T-cell (primary cell): ENCODE data around the gene KREMEN1. TPM values are rescaled to one million over a fixed set of nuclear protein-coding genes. Genes with fewer than 3 reads are reported as not detected.

Experiments
- ATAC-seq, 4 experiments: fragments of 200-7000 bp in 3 of 4; fragments of 150-1000 bp in 1 of 4; cut with Tn5 transposase; replicated peaks in 1 of 4; 1 replicate in 3 of 4; 2 replicates in 1 of 4; pipeline ENCODE4 v1.10.0; 2021; ENCODE audit warnings: moderate library complexity in 3 of 4, mild to moderate bottlenecking in 2 of 4, moderate number of reproducible peaks in 1 of 4
- CTCF ChIA-PET, 2 donors: fragments of 300-600 bp; sonication (Branson Sonifier 250); formaldehyde crosslinking; loops; one replicate each; lab custom pipeline; 2022; ENCODE audit warnings: antibody characterized with exemption in 2 of 2; lab: Charles Lee
- POLR2A ChIA-PET, 2 donors: fragments of 300-600 bp; sonication (Branson Sonifier 250); formaldehyde crosslinking; loops; one replicate each; lab custom pipeline; 2022; ENCODE audit warnings: antibody characterized with exemption in 2 of 2; lab: Charles Lee
- DNase-seq, 35 experiments: peaks; one replicate each; pipeline versions ENCODE4 v3.0.0 to v3.0.0-alpha.2; 2013 to 2023
- H3K27ac ChIP-seq: one replicate; pipeline ENCODE4 v1.5.1; 2013; ENCODE audit warnings: low read length
- H3K27me3 ChIP-seq, 2 experiments: replicated peaks in 1 of 2; 1 replicate in 1 of 2; 2 replicates in 1 of 2; pipeline versions ENCODE4 v1.6.1 to v1.7.0; 2013; ENCODE audit warnings: low read length in 1 of 2, mixed read lengths in 1 of 2; ENCODE audit not compliant: control insufficient read depth in 2 of 2, insufficient read depth in 2 of 2; ENCODE audit errors: extremely low read depth in 1 of 2
- H3K36me3 ChIP-seq, 2 donors: 1 replicate in 1 of 2; 2 replicates in 1 of 2; pipeline versions ENCODE4 v1.6.1 to v1.7.0; 2013; ENCODE audit warnings: low read length in 1 of 2; ENCODE audit not compliant: control insufficient read depth in 2 of 2, insufficient read depth in 1 of 2; ENCODE audit errors: extremely low read depth in 1 of 2
- H3K4me1 ChIP-seq, 2 experiments: 1 replicate in 1 of 2; 2 replicates in 1 of 2; pipeline versions ENCODE4 v1.6.1 to v1.7.0; 2013; ENCODE audit warnings: low read length in 2 of 2, mixed read lengths in 1 of 2; ENCODE audit not compliant: insufficient read depth in 2 of 2, control insufficient read depth in 1 of 2; ENCODE audit errors: extremely low read depth in 1 of 2
- H3K4me3 ChIP-seq, 2 donors: 1 replicate in 1 of 2; 2 replicates in 1 of 2; pipeline versions ENCODE4 v1.5.1 to v1.7.0; 2013; ENCODE audit warnings: mild to moderate bottlenecking in 2 of 2, low read length in 1 of 2, moderate library complexity in 1 of 2; ENCODE audit not compliant: control insufficient read depth in 1 of 2; ENCODE audit errors: extremely low read depth in 1 of 2
- H3K9me3 ChIP-seq: 2 replicates; pipeline ENCODE4 v1.7.0; 2013
- H3K27ac Mint-ChIP-seq, 2 donors: one replicate each; pipeline ENCODE4 v1.8.0; 2020 to 2021; ENCODE audit warnings: mild to moderate bottlenecking in 2 of 2, mixed read lengths in 2 of 2
- H3K27me3 Mint-ChIP-seq, 2 donors: one replicate each; pipeline ENCODE4 v1.8.0; 2021 to 2022; ENCODE audit warnings: mixed read lengths in 2 of 2
- H3K36me3 Mint-ChIP-seq: one replicate; pipeline ENCODE4 v1.8.0; 2021; ENCODE audit warnings: mixed read lengths
- H3K4me1 Mint-ChIP-seq, 3 donors: one replicate each; pipeline ENCODE4 v1.8.0; 2020 to 2022; ENCODE audit warnings: mixed read lengths in 3 of 3, mild to moderate bottlenecking in 1 of 3
- H3K4me3 Mint-ChIP-seq, 3 donors: one replicate each; pipeline ENCODE4 v1.8.0; 2020 to 2022; ENCODE audit warnings: mild to moderate bottlenecking in 3 of 3, mixed read lengths in 3 of 3, moderate library complexity in 3 of 3
- H3K9me3 Mint-ChIP-seq, 3 donors: one replicate each; pipeline ENCODE4 v1.8.0; 2020 to 2022; ENCODE audit warnings: mixed read lengths in 3 of 3
- WGBS: methylation state at CpG from one replicate; pipeline ENCODE4 v1.1.5; 2013; ENCODE audit warnings: missing lambda C conversion rate; ENCODE audit not compliant: insufficient coverage; 5-methylcytosine and 5-hydroxymethylcytosine counted together
- total RNA-seq, 35 experiments: library from RNA in 6 of 35; stranded (reverse) in 6 of 35; fragments of 120-200 nt in 1 of 35; gene quantifications; one replicate each; pipeline versions ENCODE4 v1.2.1 to v1.2.4 and lab custom pipeline; 2013 to 2026

The KREMEN1 gene
- total RNA-seq, 5 donors from 2014 or later (not counting 1 experiment from before 2014, with no cell fraction given) = 0.20 to 0.25 (median 0.20) TPM; not detected in 2

- Mint-ChIP-seq H3K27me3 (peaks cover 18 to 20% of the 10 kb centered on the region in 2 donors), H3K36me3 (no peaks in the 10 kb centered on the region), H3K9me3 (no peaks in the 10 kb centered on the region), H3K27ac (no peak overlapping the region), H3K4me1 (peaks cover 14 to 23% (median 18%) of the 10 kb centered on the region in 3 donors), H3K4me3 (no peak overlapping the region)
- Histone ChIP-seq H3K4me1 (peaks cover 5 to 15% of the 10 kb centered on the region in 2 experiments), H3K9me3 (no peaks in the 10 kb centered on the region), H3K4me3 (no peak overlapping the region), H3K36me3 (no peaks in the 10 kb centered on the region), H3K27me3 (peaks cover 0 to 21% of the 10 kb centered on the region in 2 experiments), H3K27ac (no peak overlapping the region)
- DNase-seq (no peak), ATAC-seq (no peak)
- ChIA-PET CTCF (no interaction called here), POLR2A (no interaction called here)
- WGBS = 94% methylated on average over 6 of the region's 13 CpGs
These were observed 91.0 kb downstream of the KREMEN1 start for GRCh38 chr22:29163808-29164207.

GRCh38 chr22:29165321-29166060 is 92.7 kb downstream of the KREMEN1 start:
- H3K27me3 Mint-ChIP-seq = peaks cover 12 to 16% of the 10 kb centered on the region in 2 donors
- DNase-seq (no peak), ATAC-seq (no peak)
- Histone ChIP-seq H3K27me3 (peaks cover 0 to 21% of the 10 kb centered on the region in 2 experiments), H3K27ac (no peak overlapping the region), H3K36me3 (no peaks in the 10 kb centered on the region), H3K9me3 (no peaks in the 10 kb centered on the region), H3K4me1 (peaks cover 5 to 15% of the 10 kb centered on the region in 2 experiments), H3K4me3 (no peak overlapping the region)
- H3K36me3 Mint-ChIP-seq = no peaks in the 10 kb centered on the region
- no peak overlapping the region for H3K4me3 Mint-ChIP-seq
- WGBS = 96% methylated on average over 7 of the region's 11 CpGs
- no peak overlapping the region for H3K27ac Mint-ChIP-seq
- CTCF ChIA-PET = no interaction called here
- POLR2A ChIA-PET = no interaction called here
- peaks cover 14 to 23% (median 18%) of the 10 kb centered on the region in 3 donors for H3K4me1 Mint-ChIP-seq
- peaks cover 0 to 1% (median 0%) of the 10 kb centered on the region in 3 donors for H3K9me3 Mint-ChIP-seq

GRCh38 chr22:29166180-29166579 is 93.3 kb downstream of the KREMEN1 start:
- no peak overlapping the region for H3K27ac ChIP-seq
- Mint-ChIP-seq H3K4me3 (peak overlapping the region in 1 of 3 donors; percentile 56), H3K36me3 (no peaks in the 10 kb centered on the region), H3K27ac (no peak overlapping the region), H3K4me1 (peaks cover 14 to 23% (median 18%) of the 10 kb centered on the region in 3 donors), H3K27me3 (peaks cover 7 to 12% of the 10 kb centered on the region in 2 donors), H3K9me3 (peaks cover 0 to 4% (median 0%) of the 10 kb centered on the region in 3 donors)
- POLR2A ChIA-PET = no interaction called here
- H3K27me3 ChIP-seq = peaks cover 0 to 21% of the 10 kb centered on the region in 2 experiments
- DNase-seq (no peak), ATAC-seq (no peak)
- H3K9me3 ChIP-seq = no peaks in the 10 kb centered on the region
- CTCF ChIA-PET = no interaction called here
- H3K4me1 ChIP-seq = peaks cover 5 to 15% of the 10 kb centered on the region in 2 experiments
- no peak overlapping the region for H3K4me3 ChIP-seq
- no peaks in the 10 kb centered on the region for H3K36me3 ChIP-seq
- 86% methylated on average over 3 of the region's 6 CpGs for WGBS

DNA sequence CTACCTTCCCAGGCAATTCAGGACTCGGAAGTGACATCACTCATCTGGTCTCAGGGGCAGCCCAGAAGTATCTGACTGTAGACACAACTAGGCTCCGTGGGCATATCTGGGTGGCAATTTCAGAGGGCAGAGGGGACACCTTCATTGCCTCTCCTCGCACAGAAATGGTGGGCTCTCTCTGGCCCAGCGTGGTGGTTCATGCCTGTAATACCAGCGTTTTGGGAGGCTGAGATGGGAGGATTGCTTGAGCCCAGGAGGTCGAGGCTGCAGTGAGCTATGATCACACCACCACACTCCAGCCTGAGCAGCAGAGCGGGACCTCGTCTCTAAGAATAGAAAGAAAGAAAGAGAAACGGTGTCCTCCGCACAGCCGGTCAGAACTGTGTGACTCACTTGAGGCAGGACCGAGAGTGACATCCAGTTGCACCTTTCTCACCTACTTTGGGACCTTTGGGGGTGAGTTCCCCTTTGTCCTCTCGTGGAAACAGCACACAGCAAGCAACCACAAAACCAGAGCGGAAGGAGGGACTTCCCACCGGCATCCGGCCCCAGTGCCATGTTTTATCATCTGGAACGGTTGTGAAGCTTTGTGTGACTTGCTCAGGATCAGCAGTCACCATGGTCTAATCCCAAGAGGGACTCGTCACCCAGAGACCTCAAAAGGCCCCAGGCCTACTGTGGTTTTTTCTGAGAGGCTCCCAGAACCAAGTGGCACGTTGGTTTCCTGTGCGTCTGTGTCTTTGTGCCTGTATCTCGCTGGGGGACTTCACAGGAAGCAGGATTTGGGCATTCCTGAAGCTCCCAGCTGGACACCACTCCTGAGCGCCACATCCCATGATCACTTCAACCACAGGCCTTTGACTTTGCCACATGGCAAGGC is 94.4 kb downstream of the KREMEN1 start:
- peaks cover 14 to 23% (median 18%) of the 10 kb centered on the region in 3 donors for H3K4me1 Mint-ChIP-seq
- peak in 31 of 35 experiments; percentile 1 to 56 (median 15) for DNase-seq
- H3K4me3 Mint-ChIP-seq = peak overlapping the region in 2 of 3 donors; percentile 39 to 56
- peak overlapping the region in 1 of 2 donors; percentile 15 for H3K27ac Mint-ChIP-seq
- peaks cover 11 to 15% of the 10 kb centered on the region in 2 donors for H3K27me3 Mint-ChIP-seq
- peaks cover 5 to 15% of the 10 kb centered on the region in 2 experiments for H3K4me1 ChIP-seq
- ChIA-PET POLR2A (no interaction called here), CTCF (no interaction called here)
- peaks cover 0 to 24% of the 10 kb centered on the region in 2 experiments for H3K27me3 ChIP-seq
- peak overlapping the region in 1 of 2 donors; percentile 42 for H3K4me3 ChIP-seq
- H3K36me3 ChIP-seq = no peaks in the 10 kb centered on the region
- no peak overlapping the region for H3K27ac ChIP-seq
- no peaks in the 10 kb centered on the region for H3K9me3 ChIP-seq
- ATAC-seq = peak; percentile 37 to 92 (median 53)
- WGBS = 22% methylated on average over 7 of the region's 22 CpGs
- peaks cover 0 to 4% (median 0%) of the 10 kb centered on the region in 3 donors for H3K9me3 Mint-ChIP-seq
- no peaks in the 10 kb centered on the region for H3K36me3 Mint-ChIP-seq

DNA sequence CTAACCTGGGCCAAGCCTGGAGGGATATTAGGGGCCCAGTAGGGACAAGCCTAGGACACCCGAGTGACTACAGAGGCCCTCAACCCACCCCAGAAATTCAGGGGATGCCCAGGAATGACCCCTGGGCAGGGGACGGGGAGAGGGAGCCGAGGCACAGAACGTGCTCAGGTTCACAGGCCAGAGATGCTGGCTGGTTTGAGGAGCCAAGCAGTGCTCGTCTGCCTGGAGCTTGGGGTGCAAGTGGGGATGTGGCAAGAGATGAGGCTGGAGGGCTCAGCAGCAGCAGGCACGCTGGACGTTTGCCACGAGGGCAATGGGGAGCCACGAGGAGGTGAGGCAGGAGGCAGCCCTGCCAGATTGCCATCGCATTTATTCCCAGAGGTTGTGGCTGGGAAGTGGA is 98.9 kb downstream of the KREMEN1 start:
- no peaks in the 10 kb centered on the region for H3K36me3 ChIP-seq
- peaks cover 0 to 13% of the 10 kb centered on the region in 2 experiments for H3K27me3 ChIP-seq
- H3K27me3 Mint-ChIP-seq = peaks cover 3 to 13% of the 10 kb centered on the region in 2 donors
- H3K4me3 ChIP-seq = no peak overlapping the region
- peaks cover 16 to 23% (median 19%) of the 10 kb centered on the region in 3 donors for H3K9me3 Mint-ChIP-seq
- no peaks in the 10 kb centered on the region for H3K36me3 Mint-ChIP-seq
- DNase-seq (no peak), ATAC-seq (no peak)
- ChIA-PET POLR2A (no interaction called here), CTCF (no interaction called here)
- H3K4me3 Mint-ChIP-seq = no peak overlapping the region
- peaks cover 5 to 11% of the 10 kb centered on the region in 2 experiments for H3K4me1 ChIP-seq
- WGBS = 83% methylated on average over 3 of the region's 10 CpGs
- no peak overlapping the region for H3K27ac ChIP-seq
- peaks cover 3% of the 10 kb centered on the region for H3K9me3 ChIP-seq
- no peak overlapping the region for H3K27ac Mint-ChIP-seq
- peaks cover 10 to 13% (median 11%) of the 10 kb centered on the region in 3 donors for H3K4me1 Mint-ChIP-seq

DNA sequence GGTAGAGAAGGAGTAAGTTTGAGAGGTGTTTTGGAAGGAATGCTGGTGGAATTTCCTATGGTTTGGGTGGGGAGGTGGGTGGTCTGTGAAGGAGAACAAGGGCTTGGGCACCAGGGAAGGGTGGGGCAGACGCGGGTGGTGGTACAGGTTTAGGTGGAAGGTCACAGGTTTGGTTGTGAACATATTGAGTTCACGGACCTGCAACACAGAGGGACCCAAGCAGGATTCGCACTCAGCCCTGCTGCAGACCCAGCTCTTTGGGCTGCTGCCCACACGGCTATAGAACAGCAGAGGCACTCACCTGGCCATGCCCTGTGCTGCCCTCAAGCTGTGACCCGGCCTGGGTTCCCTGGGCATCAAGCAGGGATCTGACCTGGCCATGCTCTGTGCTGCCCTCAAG is 99.4 kb downstream of the KREMEN1 start:
- no peaks in the 10 kb centered on the region for H3K36me3 ChIP-seq
- CTCF ChIA-PET = no interaction called here
- peaks cover 3 to 15% of the 10 kb centered on the region in 2 donors for H3K27me3 Mint-ChIP-seq
- WGBS = 85% methylated on average over 6 of the region's 6 CpGs
- H3K27ac ChIP-seq = no peak overlapping the region
- H3K4me1 ChIP-seq = peaks cover 5 to 6% of the 10 kb centered on the region in 2 experiments
- POLR2A ChIA-PET = no interaction called here
- H3K4me1 Mint-ChIP-seq = peaks cover 5 to 8% (median 6%) of the 10 kb centered on the region in 3 donors
- ATAC-seq (no peak), DNase-seq (no peak)
- H3K9me3 Mint-ChIP-seq = peaks cover 16 to 23% (median 19%) of the 10 kb centered on the region in 3 donors
- no peaks in the 10 kb centered on the region for H3K36me3 Mint-ChIP-seq
- H3K27ac Mint-ChIP-seq = no peak overlapping the region
- H3K9me3 ChIP-seq = peaks cover 3% of the 10 kb centered on the region
- H3K4me3 Mint-ChIP-seq = no peak overlapping the region
- no peak overlapping the region for H3K4me3 ChIP-seq
- peaks cover 0 to 11% of the 10 kb centered on the region in 2 experiments for H3K27me3 ChIP-seq
